ENCODE data around the gene AAGAB.

Gene AAGAB

DNA sequence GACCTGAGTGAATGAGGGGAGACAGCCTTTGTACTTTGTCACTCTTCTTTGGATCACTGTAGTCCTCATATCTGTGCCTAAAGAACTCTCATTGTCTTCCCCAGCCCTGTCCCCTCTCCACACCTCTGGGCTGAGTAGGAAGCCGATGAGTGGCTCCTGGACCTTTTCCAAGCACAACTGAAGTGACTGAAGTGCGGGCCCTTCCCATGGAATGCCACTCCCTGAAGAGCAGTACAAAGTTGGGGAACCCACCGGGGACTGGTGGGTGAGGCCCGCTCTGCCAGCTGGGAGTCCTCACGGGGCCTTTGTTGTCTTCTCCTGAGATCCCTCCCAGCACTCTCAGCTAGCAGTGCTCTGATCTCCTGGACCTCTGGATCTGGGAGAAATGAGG lies 90.1 kb downstream of the AAGAB start:
- no peak for TF ChIP-seq CTCF (IDR thresholded peaks at IDR 0.05)

- TF ChIP-seq CTCF (IDR thresholded peaks at IDR 0.05) = no peak
Observed at GRCh38 chr15:67163180-67163579, 91.3 kb downstream of the AAGAB start.

DNA sequence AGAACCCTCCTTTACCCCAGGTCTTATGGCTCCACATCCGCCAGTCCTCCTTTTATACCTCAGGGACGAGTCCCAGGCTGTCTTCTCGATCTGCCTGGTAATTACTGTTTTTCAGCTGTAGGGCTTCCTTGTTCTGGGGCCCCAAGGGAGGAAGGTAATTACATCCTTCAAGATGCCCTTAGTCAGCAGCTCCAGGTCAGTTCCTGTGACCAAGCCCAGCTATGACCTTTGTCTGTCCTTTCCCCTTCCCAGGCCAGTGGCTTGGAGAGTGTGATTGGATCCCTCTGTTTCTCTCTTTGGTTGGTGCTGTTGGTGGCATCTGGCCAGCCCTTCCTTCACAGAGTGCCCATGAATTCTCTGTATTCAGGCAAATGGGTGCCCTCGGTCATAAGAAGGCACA lies 92.6 kb downstream of the AAGAB start:
- TF ChIP-seq CTCF (IDR thresholded peaks at IDR 0.05) = no peak

DNA sequence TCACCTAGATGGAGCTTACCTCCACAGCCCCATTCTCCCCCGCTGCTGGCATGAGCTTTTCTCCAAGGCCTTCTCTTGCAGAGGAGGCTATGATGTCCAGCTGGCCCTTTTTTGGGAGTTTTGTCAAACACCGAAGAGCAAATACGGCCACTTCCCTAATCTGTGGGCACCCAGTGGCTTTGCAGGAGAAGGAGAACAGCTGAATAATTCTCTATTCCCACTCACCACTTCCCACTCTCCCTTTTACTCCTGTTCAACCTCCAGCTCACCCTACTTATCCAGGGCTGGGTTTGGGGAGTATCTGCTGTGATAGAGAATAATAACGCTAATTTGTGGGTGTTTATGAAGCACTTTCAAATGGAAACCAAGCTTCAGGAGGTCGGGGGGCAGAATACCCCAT lies 93.0 kb downstream of the AAGAB start:
- no peak for TF ChIP-seq CTCF (IDR thresholded peaks at IDR 0.05)

DNA sequence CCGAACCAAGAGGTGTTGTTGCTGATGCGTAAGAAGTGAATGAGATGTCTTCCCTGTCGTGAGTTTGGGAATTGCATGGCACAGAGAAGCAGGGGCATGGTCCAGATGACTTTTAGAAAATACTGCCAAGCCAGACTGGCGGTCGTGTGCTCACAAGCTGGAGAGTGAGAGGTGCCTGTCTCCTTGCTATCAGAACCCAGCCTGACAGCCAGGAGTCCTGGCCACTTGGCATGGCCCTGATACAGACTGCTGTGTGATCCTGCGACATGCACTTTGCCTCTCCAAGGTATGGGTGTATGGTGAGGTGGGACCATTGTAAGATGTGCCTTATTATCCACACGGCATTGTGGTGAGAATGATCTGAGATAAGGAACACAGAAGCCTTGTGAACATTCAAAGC lies 96.1 kb downstream of the AAGAB start:
- TF ChIP-seq CTCF (IDR thresholded peaks at IDR 0.05) = no peak

DNA sequence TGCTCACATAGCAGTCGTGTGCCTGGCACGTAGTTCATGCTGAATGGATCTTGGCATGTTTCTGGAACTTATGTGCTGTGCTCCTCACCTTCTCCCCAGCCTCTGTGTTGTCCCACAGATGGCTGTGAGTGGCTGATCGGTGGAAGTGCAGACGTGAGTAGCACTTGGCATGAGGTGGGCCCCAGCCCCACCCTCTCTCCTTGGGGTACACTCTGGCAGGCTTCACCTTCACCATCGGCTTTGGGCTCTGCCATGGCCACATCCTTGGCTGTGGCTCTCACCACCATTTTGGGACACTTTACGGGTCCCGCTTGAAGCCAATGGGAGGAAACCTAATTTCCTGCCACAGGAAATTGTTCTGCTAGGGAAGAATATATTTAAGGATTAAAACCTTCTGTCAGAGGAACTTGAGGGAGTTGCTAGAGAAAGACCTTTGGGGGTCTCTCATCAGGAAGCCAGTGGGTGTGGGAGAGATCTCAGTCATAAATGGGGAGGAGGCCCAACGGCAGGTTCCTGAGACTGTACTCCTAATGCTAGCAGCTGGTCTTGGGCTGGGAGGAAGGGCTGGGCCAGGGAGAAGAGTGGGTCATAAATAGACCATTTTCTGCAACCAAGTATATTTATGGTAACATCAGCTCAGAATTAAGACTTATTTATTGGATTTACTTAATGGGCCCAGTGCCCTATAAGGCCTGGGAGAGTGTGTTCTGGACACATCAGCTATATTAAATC lies 96.8 kb downstream of the AAGAB start:
- no peak for TF ChIP-seq CTCF (IDR thresholded peaks at IDR 0.05)

DNA sequence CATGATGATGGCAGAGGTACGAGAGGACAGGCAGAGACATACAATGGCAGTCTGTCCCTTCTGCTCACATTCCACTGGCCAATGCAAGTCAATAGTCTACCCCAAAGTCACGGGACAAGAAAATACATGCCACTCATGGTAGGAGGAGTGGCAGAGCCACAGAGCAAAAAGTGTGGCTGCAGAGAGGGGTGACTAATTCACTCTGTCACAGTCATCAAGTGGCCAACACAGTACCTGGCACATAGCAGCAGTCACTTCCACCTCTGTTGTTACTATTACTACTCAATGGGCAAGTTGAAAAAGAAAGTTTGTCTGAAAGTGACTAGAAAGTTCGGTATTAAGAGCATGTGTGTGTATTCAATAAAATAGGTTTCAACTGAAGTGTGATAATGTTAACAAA lies 97.6 kb downstream of the AAGAB start:
- TF ChIP-seq CTCF (IDR thresholded peaks at IDR 0.05) = no peak

- no peak for TF ChIP-seq CTCF (IDR thresholded peaks at IDR 0.05)
Observed at GRCh38 chr15:67156426-67156825, 98.0 kb downstream of the AAGAB start.

All from LNCAP (cell line).